GM19238 (cell line): ENCODE data around the gene DPM3.
"Not testable (repeated sequence)": the region's sequence is repeated elsewhere in the genome, so short reads cannot be mapped to it uniquely, and the experiment has no call there.

ENCODE experiments used
- DNase-seq: peaks from one replicate; pipeline ENCODE4 v3.0.0; 2011; ENCODE audit warnings: low spot score; ENCODE audit not compliant: insufficient read length

The DPM3 gene

GRCh38 chr1:155158991-155159390, 18.7 kb upstream of the DPM3 start:
- no peak for DNase-seq

DNA sequence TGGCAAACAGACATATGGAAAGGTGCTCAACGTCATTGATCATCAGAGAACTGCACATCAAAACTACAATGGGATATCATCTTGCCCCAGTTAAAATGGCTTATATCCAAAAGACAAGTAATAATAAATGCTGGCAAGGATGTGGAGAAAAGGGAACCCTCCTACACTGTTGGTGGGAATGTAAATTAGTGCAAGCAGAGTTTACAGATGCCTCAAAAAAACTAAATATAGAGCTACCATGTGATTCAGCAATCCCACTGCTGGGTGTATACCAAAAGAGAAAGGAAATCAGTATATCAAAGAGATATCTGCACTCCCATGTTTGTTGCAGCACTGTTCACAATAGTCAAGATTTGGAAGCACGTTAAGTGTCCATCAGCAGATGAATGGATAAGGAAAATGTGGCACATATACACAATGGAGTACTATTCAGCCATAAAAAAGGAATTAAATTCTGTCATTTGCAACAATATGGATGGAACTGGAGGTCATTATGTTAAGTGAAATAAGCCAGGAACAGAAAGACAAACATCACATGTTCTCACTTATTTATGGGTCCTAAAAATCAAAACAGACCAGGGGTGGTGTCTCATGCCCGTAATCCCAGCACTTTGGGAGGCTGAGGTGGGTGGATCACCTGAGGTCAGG, 15.8 kb upstream of the DPM3 start:
- not testable (repeated sequence) for DNase-seq

DNA sequence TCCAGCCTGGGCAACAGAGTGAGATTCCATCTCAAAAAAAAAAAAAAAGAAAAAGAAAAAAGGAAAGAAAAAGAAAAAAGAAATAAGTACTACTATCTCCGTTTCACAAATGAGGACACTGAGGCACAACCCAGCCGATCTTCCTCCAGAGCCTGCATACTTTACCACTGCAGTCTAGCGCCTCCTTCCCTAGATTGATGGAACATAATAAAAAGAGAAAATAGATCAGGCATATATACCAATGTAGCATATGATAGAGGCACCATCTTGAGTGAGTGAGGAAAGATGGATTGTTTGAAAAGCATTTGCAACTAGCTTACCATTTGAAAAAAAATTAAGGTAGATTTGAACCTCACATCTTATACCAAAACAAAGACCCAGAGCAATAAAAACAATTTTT, 5.2 kb upstream of the DPM3 start:
- no peak for DNase-seq

DNA sequence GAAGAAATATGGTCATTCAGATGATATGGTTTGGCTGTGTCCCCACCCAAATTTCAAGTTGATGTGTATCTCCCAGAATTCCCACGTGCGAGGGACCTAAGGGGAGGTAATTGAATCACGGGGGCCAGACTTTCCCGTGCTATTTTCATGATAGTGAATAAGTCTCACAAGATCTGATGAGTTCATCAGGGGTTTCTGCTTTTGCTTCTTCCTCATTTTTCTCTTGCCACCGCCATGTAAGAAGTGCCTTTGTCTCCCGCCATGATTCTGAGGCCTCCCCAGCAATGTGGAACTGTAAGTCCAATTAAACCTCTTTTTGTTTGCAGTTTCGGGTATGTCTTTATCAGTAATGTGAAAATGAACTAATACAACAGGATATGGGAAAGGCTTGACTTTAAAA, 1.4 kb upstream of the DPM3 start:
- DNase-seq, result no peak

- no peak for DNase-seq
These were observed 261 bp upstream of the DPM3 start for GRCh38 chr1:155140630-155140953.

GRCh38 chr1:155137154-155137949, 3.0 kb downstream of the DPM3 start:
- DNase-seq, result no peak

DNA sequence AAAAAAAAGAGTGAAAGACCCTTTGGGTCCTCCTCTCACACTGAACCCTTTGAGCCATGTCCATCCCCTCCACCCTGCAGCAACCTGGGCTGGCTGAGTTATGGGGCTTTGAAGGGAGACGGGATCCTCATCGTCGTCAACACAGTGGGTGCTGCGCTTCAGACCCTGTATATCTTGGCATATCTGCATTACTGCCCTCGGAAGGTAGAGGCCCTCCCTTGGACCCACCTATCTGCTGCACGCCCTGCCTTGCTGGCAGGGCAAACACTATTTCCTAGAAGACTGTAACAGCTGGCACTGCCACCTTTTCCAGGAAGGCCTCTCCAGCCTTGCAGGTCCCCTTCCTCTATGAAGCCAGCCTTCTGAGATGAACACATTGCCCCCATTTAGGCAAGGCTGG, 3.6 kb downstream of the DPM3 start:
- DNase-seq, result no peak

GRCh38 chr1:155135415-155136028, 4.8 kb downstream of the DPM3 start, which contains the start of gene SLC50A1:
SLC50A1 (plus strand) TSS chr1:155135852; CDS start chr1:155135912, 60 bp downstream.
- DNase-seq, result peak; percentile 94

- no peak for DNase-seq
These were observed 5.4 kb downstream of the DPM3 start for GRCh38 chr1:155134880-155135414.

DNA sequence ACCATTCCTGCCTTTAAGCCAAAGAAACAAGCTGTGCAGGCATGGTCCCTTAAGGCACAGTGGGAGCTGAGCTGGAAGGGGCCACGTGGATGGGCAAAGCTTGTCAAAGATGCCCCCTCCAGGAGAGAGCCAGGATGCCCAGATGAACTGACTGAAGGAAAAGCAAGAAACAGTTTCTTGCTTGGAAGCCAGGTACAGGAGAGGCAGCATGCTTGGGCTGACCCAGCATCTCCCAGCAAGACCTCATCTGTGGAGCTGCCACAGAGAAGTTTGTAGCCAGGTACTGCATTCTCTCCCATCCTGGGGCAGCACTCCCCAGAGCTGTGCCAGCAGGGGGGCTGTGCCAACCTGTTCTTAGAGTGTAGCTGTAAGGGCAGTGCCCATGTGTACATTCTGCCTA, 6.0 kb downstream of the DPM3 start:
- DNase-seq, result no peak

- no peak for DNase-seq
These were observed 6.5 kb downstream of the DPM3 start for GRCh38 chr1:155133799-155134281.

GRCh38 chr1:155131856-155132255, 8.5 kb downstream of the DPM3 start:
- DNase-seq, result no peak

GRCh38 chr1:155131285-155131684, 9.0 kb downstream of the DPM3 start:
- DNase-seq, result no peak

- no peak for DNase-seq
These were observed 9.9 kb downstream of the DPM3 start for GRCh38 chr1:155130272-155131006.

- no peak for DNase-seq
These were observed 11.4 kb downstream of the DPM3 start for GRCh38 chr1:155128755-155129473.

GRCh38 chr1:155127967-155128754, 12.2 kb downstream of the DPM3 start:
- DNase-seq, result no peak

DNA sequence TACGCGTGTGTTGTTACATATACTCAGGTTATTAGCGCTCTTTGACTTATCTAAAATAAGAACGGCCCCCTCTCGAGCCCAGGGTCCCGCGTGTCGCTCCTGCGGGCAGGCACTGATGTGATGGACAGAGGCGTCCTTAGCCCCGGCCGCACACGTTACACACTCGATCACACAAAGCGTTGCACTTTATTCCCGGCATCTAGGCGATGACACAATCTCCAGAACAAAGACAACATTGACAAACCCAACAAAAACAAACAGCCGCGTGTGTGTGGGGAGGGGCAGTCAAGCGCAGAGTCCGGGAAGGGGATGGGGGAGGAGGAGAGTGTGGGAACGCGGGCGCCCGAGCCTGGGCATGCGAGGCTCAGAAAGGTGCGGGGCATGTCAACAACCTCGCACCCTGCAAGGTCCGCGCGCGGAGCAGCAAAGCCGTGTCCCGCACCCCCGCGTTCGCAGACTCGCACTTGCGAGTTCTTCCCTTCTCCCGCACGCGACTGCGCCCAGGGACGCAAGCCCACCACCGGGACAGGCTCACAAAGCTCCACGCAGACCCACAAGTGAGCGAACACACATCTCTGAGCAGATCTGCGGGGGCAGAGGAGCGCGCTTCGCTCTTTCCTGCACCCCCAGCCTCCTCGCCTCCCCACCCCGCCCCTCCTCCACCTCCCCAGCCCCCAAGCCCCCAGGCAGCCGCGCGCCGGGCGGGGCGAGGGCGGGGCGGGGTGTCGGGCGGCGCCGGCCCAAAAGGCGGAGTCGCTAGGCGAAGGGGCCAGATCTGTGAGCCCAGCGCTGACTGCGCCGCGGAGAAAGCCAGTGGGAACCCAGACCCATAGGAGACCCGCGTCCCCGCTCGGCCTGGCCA, 13.0 kb downstream of the DPM3 start, which contains the start of gene EFNA1:
Gene EFNA1, plus strand, starts transcription at position 772 of the 862 bp plus-strand sequence. CDS start 102 bp downstream, outside the sequence.
- DNase-seq, result no peak

DNA sequence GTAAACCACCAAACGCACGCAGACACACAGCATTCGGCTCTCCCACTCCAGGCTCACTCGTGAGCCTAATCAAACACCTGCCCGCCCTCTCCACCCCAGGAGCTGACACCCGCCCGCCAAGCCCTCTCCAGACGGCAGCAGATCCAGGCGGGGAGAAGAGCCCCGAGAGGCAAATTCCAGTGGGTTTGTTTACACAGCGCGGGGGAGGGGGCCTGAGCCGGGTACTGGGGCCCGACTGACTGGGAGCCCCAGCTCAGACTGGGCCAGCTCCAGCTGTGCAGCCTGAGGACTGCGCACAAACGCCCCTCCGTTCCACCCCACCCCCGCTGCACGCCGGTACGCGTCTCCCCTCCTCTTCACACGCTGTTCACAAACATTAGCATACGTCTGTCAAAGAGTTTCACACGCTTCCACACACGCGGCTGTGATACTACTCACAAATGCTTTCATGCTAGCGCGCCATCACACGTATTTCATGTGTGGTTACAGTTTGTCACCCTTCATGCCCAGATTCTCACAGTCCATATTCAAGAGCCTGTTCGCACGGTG, 13.7 kb downstream of the DPM3 start:
- DNase-seq, result no peak
